B cell (primary cell): ENCODE results near the gene BRINP3. TPM values are rescaled to one million over a fixed set of nuclear protein-coding genes. Genes with fewer than 3 reads are reported as not detected.

ENCODE experiments used
- ATAC-seq: fragments of 200-7000 bp; cut with Tn5 transposase; one replicate; pipeline ENCODE4 v1.10.0; 2021; ENCODE audit warnings: low read depth, mild to moderate bottlenecking, moderate number of reproducible peaks, moderate library complexity
- CTCF ChIA-PET: fragments of 350-600 bp; sonication (Branson Sonifier 250); formaldehyde crosslinking; loops from one replicate; lab custom pipeline; 2021; ENCODE audit warnings: antibody characterized with exemption, inconsistent platforms; lab: Charles Lee
- POLR2A ChIA-PET: fragments of 350-600 bp; sonication (Branson Sonifier 250); formaldehyde crosslinking; loops from one replicate; lab custom pipeline; 2021; ENCODE audit warnings: antibody characterized with exemption; lab: Charles Lee
- DNase-seq: peaks from one replicate; pipeline ENCODE4 v3.0.0; 2013
- H2AFZ ChIP-seq: 2 replicates; pipeline ENCODE4 v1.6.1; 2012; ENCODE audit warnings: mild to moderate bottlenecking, low read depth, low read length; ENCODE audit not compliant: insufficient read depth, poor library complexity, severe bottlenecking
- H3K27ac ChIP-seq, 2 donors: 1 replicate in 1 of 2; 2 replicates in 1 of 2; pipeline ENCODE4 v1.5.1; 2012 to 2013; ENCODE audit warnings: low read length in 2 of 2, mild to moderate bottlenecking in 2 of 2, moderate library complexity in 1 of 2
- H3K27me3 ChIP-seq, 4 experiments: fragments of 200-600 bp in 1 of 4; sonication (generic) in 1 of 4; replicated peaks in 1 of 4; 1 replicate in 2 of 4; 2 replicates in 2 of 4; pipeline versions ENCODE4 v1.6.1 to v1.7.0; 2013 to 2016; ENCODE audit warnings: low read length in 3 of 4, mild to moderate bottlenecking in 2 of 4, mixed read lengths in 1 of 4, moderate library complexity in 1 of 4; ENCODE audit not compliant: insufficient read depth in 4 of 4, control insufficient read depth in 3 of 4; ENCODE audit errors: control extremely low read depth in 1 of 4
- H3K36me3 ChIP-seq, 2 experiments: replicated peaks in 1 of 2; 1 replicate in 1 of 2; 2 replicates in 1 of 2; pipeline versions ENCODE4 v1.6.1 to v1.7.1; 2013; ENCODE audit warnings: low read length in 1 of 2; ENCODE audit not compliant: insufficient read depth in 2 of 2, control insufficient read depth in 1 of 2; ENCODE audit errors: control extremely low read depth in 1 of 2, extremely low read depth in 1 of 2
- H3K4me1 ChIP-seq, 2 donors: fragments of 200-600 bp in 1 of 2; sonication (generic) in 1 of 2; 1 replicate in 1 of 2; 2 replicates in 1 of 2; pipeline versions ENCODE4 v1.5.1 to v1.6.1; 2013 to 2017; ENCODE audit warnings: low read length in 2 of 2; ENCODE audit not compliant: control insufficient read depth in 2 of 2, insufficient read depth in 2 of 2
- H3K4me2 ChIP-seq: replicated peaks from 2 replicates; pipeline ENCODE3; 2012; ENCODE audit warnings: mild to moderate bottlenecking, low read depth, low read length; ENCODE audit not compliant: poor library complexity, severe bottlenecking
- H3K4me3 ChIP-seq, 5 experiments: fragments of 200-600 bp in 1 of 5; sonication (generic) in 1 of 5; 1 replicate in 3 of 5; 2 replicates in 2 of 5; pipeline versions ENCODE4 v1.5.1 to v1.7.0; 2011 to 2016; ENCODE audit warnings: low read length in 4 of 5, mild to moderate bottlenecking in 4 of 5, low read depth in 2 of 5, control low read depth in 1 of 5, moderate library complexity in 1 of 5; ENCODE audit not compliant: insufficient read depth in 1 of 5; ENCODE audit errors: control extremely low read depth in 1 of 5, extremely low read depth in 1 of 5
- H3K79me2 ChIP-seq: fragments of 200-600 bp; sonication (generic); one replicate; pipeline ENCODE4 v1.6.0; 2016; ENCODE audit warnings: low read length; ENCODE audit not compliant: control insufficient read depth, insufficient read depth
- H3K9ac ChIP-seq: fragments of 200-600 bp; sonication (generic); 2 replicates; pipeline ENCODE4 v1.6.1; 2017; ENCODE audit warnings: mild to moderate bottlenecking, low read length, moderate library complexity
- H3K9me3 ChIP-seq, 3 donors: one replicate each; pipeline versions ENCODE4 v1.6.1 to v1.7.1; 2013; ENCODE audit warnings: low read length in 2 of 3; ENCODE audit not compliant: control insufficient read depth in 2 of 3, insufficient read depth in 1 of 3; ENCODE audit errors: control extremely low read depth in 1 of 3
- H4K20me1 ChIP-seq: 2 replicates; pipeline ENCODE4 v1.6.0; 2012; ENCODE audit warnings: mild to moderate bottlenecking, low read length; ENCODE audit not compliant: insufficient read depth, control insufficient read depth, poor library complexity, severe bottlenecking
- H3K27ac Mint-ChIP-seq: one replicate; pipeline ENCODE4 v1.8.0; 2021; ENCODE audit warnings: mixed read lengths
- H3K27me3 Mint-ChIP-seq: one replicate; pipeline ENCODE4 v1.8.0; 2021; ENCODE audit warnings: mixed read lengths
- H3K4me1 Mint-ChIP-seq: one replicate; pipeline ENCODE4 v1.8.0; 2021; ENCODE audit warnings: mixed read lengths
- H3K4me3 Mint-ChIP-seq: one replicate; pipeline ENCODE4 v1.8.0; 2021; ENCODE audit warnings: mixed read lengths
- H3K9me3 Mint-ChIP-seq: one replicate; pipeline ENCODE4 v1.8.0; 2022; ENCODE audit warnings: mixed read lengths; ENCODE audit not compliant: insufficient read depth
- EZH2 ChIP-seq: IDR thresholded peaks from 2 replicates; pipeline ENCODE4 v1.6.1; 2012; ENCODE audit warnings: borderline replicate concordance, low read depth, mild to moderate bottlenecking, moderate library complexity, low read length; ENCODE audit not compliant: insufficient read depth, poor library complexity, severe bottlenecking
- WGBS: methylation state at CpG from one replicate; pipeline ENCODE4 v1.1.5; 2013; ENCODE audit warnings: missing lambda C conversion rate; ENCODE audit not compliant: insufficient coverage; 5-methylcytosine and 5-hydroxymethylcytosine counted together
- intact Hi-C: fragments of 100-400 bp; cut with micrococcal nuclease; formaldehyde crosslinking; loops from one replicate; pipeline ENCODE4 v1.10.0; 2022
- polyA plus RNA-seq: library from polyadenylated mRNA; depleted of rRNA; stranded (reverse); fragments of >200 nt; gene quantifications from 2 replicates; pipeline ENCODE4 v1.2.3, GENCODE V29; 2012
- total RNA-seq, 2 donors: library from RNA; stranded (reverse); fragments of 120-200 nt in 1 of 2; gene quantifications; 1 replicate in 1 of 2; 2 replicates in 1 of 2; pipeline versions ENCODE4 v1.2.3 to v1.2.4, GENCODE V29; 2013 to 2022
- TF ChIP-seq, protein P1 (sequence below): fragments of 200-600 bp; IDR thresholded peaks from one replicate; pipeline ENCODE4 v1.8.0; 2022; ENCODE audit warnings: antibody characterized with exemption, mild to moderate bottlenecking

BRINP3 gene
- total and polyA plus RNA-seq, 2 donors (not counting 1 experiment from before 2014, with no cell fraction given) = not detected

DNA sequence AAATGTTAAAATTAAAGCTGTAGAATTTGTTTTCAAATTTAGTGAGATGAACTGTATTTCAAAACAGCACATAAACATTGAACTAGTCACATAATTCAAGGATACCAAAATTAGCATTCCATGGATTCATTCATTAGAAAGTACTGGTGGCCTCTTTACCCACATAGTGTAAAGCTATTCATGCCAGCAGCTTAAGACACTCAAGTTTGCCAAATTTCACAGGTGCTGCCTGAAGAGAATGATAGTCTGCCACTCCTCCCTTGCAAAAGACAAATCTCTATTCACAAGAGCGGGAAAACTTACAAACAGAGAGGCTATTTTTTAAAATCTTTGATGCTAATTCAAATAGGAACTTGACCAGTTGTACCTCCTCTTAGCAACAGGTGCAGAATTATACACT is 337.0 kb downstream of the BRINP3 start:
- Histone ChIP-seq H4K20me1 (no peaks in the 10 kb centered on the region), H3K79me2 (no peaks in the 10 kb centered on the region), H3K27me3 (no peaks in the 10 kb centered on the region), H3K4me1 (no peaks in the 10 kb centered on the region), H3K4me3 (no peak overlapping the region), H3K36me3 (no peaks in the 10 kb centered on the region), H3K9me3 (peaks cover 0 to 3% (median 0%) of the 10 kb centered on the region in 3 donors), H3K9ac (no peak overlapping the region), H2AFZ (no peak overlapping the region), H3K4me2 (no peak overlapping the region), H3K27ac (no peak overlapping the region)
- WGBS = no CpG with 5 or more reads among the region's 1 CpG
- no peaks in the 10 kb centered on the region for H3K4me1 Mint-ChIP-seq
- TF ChIP-seq, protein P1, sequence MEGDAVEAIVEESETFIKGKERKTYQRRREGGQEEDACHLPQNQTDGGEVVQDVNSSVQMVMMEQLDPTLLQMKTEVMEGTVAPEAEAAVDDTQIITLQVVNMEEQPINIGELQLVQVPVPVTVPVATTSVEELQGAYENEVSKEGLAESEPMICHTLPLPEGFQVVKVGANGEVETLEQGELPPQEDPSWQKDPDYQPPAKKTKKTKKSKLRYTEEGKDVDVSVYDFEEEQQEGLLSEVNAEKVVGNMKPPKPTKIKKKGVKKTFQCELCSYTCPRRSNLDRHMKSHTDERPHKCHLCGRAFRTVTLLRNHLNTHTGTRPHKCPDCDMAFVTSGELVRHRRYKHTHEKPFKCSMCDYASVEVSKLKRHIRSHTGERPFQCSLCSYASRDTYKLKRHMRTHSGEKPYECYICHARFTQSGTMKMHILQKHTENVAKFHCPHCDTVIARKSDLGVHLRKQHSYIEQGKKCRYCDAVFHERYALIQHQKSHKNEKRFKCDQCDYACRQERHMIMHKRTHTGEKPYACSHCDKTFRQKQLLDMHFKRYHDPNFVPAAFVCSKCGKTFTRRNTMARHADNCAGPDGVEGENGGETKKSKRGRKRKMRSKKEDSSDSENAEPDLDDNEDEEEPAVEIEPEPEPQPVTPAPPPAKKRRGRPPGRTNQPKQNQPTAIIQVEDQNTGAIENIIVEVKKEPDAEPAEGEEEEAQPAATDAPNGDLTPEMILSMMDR = no peak
- no peak for TF ChIP-seq EZH2
- H3K9me3 Mint-ChIP-seq = no peaks in the 10 kb centered on the region
- ATAC-seq (no peak), DNase-seq (no peak)
- H3K27me3 Mint-ChIP-seq = no peaks in the 10 kb centered on the region
- ChIA-PET POLR2A (no interaction called here), CTCF (no interaction called here)
- intact Hi-C loops = no loop called here
- no peak overlapping the region for H3K4me3 Mint-ChIP-seq
- H3K27ac Mint-ChIP-seq = no peak overlapping the region

DNA sequence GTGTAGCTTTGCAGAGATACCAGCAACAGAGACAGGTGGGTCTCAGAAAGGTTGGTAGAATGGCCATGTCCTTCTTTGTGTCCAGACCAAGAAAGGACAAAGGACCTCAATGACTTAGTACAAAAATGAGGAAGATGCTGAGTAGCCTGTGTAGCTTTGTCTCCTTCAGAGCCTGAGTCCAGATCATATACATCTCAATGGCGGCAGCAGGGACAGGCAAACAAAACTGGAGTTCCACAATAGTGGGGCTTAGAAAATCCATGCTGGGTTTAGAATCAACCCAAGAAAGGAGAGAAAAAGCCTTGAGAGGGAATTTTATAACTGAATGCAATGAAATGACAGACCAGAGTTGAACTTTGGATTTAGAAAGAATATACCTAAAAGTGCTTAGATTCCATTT is 339.0 kb downstream of the BRINP3 start:
- H3K9me3 Mint-ChIP-seq = no peaks in the 10 kb centered on the region
- CTCF ChIA-PET = no interaction called here
- no peak overlapping the region for H3K9ac ChIP-seq
- WGBS = no CpG with 5 or more reads among the region's 1 CpG
- no peaks in the 10 kb centered on the region for H3K4me1 Mint-ChIP-seq
- no peaks in the 10 kb centered on the region for H4K20me1 ChIP-seq
- intact Hi-C loops = no loop called here
- H3K27ac ChIP-seq = no peak overlapping the region
- POLR2A ChIA-PET = no interaction called here
- H3K36me3 ChIP-seq = no peaks in the 10 kb centered on the region
- no peak for ATAC-seq
- TF ChIP-seq, protein P1 = no peak
- no peak for TF ChIP-seq EZH2
- no peak overlapping the region for H3K4me3 Mint-ChIP-seq
- peaks cover 0 to 3% (median 0%) of the 10 kb centered on the region in 3 donors for H3K9me3 ChIP-seq
- no peak overlapping the region for H3K27ac Mint-ChIP-seq
- H2AFZ ChIP-seq = no peak overlapping the region
- no peaks in the 10 kb centered on the region for H3K27me3 Mint-ChIP-seq
- no peak for DNase-seq
- no peak overlapping the region for H3K4me3 ChIP-seq
- no peak overlapping the region for H3K4me2 ChIP-seq
- H3K4me1 ChIP-seq = no peaks in the 10 kb centered on the region
- no peaks in the 10 kb centered on the region for H3K79me2 ChIP-seq
- H3K27me3 ChIP-seq = no peaks in the 10 kb centered on the region
